Measurements from ENCODE around the gene PACRG.

Gene PACRG

GRCh38 chr6:163152701-163153100 is 424.9 kb downstream of the PACRG start:
- TF ChIP-seq, protein P1, sequence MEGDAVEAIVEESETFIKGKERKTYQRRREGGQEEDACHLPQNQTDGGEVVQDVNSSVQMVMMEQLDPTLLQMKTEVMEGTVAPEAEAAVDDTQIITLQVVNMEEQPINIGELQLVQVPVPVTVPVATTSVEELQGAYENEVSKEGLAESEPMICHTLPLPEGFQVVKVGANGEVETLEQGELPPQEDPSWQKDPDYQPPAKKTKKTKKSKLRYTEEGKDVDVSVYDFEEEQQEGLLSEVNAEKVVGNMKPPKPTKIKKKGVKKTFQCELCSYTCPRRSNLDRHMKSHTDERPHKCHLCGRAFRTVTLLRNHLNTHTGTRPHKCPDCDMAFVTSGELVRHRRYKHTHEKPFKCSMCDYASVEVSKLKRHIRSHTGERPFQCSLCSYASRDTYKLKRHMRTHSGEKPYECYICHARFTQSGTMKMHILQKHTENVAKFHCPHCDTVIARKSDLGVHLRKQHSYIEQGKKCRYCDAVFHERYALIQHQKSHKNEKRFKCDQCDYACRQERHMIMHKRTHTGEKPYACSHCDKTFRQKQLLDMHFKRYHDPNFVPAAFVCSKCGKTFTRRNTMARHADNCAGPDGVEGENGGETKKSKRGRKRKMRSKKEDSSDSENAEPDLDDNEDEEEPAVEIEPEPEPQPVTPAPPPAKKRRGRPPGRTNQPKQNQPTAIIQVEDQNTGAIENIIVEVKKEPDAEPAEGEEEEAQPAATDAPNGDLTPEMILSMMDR (IDR thresholded peaks at IDR 0.05; ENCODE audit: control insufficient read depth, insufficient read depth, low read depth, low read length, missing control alignments) = no peak
- no peak overlapping the region for H3K4me3 ChIP-seq (ENCODE audit: control insufficient read depth, low read depth, low read length)

GRCh38 chr6:163159110-163159509 is 431.3 kb downstream of the PACRG start:
- TF ChIP-seq, protein P1 (IDR thresholded peaks at IDR 0.05; ENCODE audit: control insufficient read depth, insufficient read depth, low read depth, low read length, missing control alignments) = no peak
- no peak for DNase-seq (ENCODE audit: low read depth)
- no peak overlapping the region for H3K4me3 ChIP-seq (ENCODE audit: control insufficient read depth, low read depth, low read length)

More at GRCh38 chr6:163152701-163153100, 424.9 kb downstream of the PACRG start:
- no peak for DNase-seq (ENCODE audit: low read depth)

DNA sequence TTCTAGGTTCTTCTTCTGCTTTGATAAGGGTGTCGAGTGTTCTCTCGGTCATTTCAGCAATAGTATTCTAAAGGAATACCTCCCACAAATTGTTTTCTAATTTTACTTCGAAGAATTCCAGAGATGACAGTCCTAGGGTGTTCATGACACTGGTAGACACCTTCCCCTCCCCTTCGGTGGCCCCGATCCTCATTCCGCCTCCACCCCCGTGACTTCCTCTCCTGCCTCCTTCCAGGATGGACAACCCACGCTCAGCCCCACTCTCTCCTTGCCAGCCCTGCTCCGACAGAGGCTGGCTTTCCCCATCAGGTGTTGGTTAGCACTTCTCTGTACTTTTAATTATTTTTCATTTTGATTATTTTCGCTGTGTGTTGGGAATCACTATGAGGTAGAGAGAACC is 431.9 kb downstream of the PACRG start:
- no peak overlapping the region for H3K4me3 ChIP-seq (ENCODE audit: control insufficient read depth, low read depth, low read length)
- no peak for DNase-seq (ENCODE audit: low read depth)
- TF ChIP-seq, protein P1 (IDR thresholded peaks at IDR 0.05; ENCODE audit: control insufficient read depth, insufficient read depth, low read depth, low read length, missing control alignments) = no peak

- TF ChIP-seq, protein P1 (IDR thresholded peaks at IDR 0.05; ENCODE audit: control insufficient read depth, insufficient read depth, low read depth, low read length, missing control alignments) = no peak
- DNase-seq (ENCODE audit: low read depth) = no peak
- H3K4me3 ChIP-seq (ENCODE audit: control insufficient read depth, low read depth, low read length) = no peak overlapping the region
Observed at GRCh38 chr6:163162007-163162873, 434.5 kb downstream of the PACRG start.

DNA sequence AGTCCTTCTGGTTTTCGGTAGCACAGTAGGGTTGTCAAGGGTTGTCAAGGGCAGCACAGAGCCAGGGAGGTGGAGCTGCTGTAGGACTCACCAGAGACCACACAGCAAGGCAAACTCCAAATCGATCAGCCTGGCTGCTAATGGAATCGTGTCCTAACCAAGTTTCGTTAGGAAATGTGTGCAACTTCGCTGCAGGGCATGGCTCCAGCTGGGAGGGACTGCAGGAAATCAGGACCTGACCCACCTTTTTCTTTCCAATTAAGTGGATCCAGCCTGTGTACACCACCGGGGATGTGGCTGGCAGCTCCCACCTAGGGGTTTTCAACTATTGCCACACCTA is 435.1 kb downstream of the PACRG start:
- no peak for DNase-seq (ENCODE audit: low read depth)
- TF ChIP-seq, protein P1 (IDR thresholded peaks at IDR 0.05; ENCODE audit: control insufficient read depth, insufficient read depth, low read depth, low read length, missing control alignments) = no peak
- H3K4me3 ChIP-seq (ENCODE audit: control insufficient read depth, low read depth, low read length) = no peak overlapping the region

DNA sequence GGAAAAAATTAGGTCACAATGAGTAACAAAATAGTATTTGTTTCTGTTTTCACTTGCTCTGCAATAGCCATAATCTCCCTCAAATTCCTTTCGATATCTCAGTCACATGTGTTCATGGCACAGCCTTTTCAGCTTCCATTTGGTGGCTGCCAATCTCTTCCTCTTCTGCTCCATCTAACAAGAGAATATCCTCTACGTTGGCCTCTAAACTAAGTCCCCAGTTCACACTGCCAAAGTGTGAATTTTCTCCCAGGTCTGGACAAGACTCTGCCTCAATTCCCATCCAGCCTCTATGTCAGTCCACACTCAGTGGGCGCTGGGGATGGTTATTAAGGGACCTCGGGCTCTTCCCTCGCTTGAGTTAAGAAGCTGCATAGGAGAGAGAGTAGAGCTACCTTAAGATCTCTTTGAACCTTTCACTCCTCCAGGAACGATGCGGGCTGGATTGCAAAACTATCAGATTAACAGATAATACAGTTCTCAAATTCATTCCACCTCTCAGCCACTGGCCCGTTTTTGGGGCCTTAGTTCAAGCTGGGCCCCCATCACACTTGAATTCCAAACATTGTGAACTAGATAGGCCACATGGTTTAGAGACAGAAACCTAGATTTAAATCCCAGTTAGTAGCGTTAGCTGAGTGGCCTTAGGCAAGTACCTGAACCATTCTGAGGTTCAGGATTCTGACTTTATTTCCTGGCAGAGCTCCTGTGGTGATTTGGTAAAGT is 436.6 kb downstream of the PACRG start:
- no peak for DNase-seq (ENCODE audit: low read depth)
- H3K4me3 ChIP-seq (ENCODE audit: control insufficient read depth, low read depth, low read length) = no peak overlapping the region
- TF ChIP-seq, protein P1 (IDR thresholded peaks at IDR 0.05; ENCODE audit: control insufficient read depth, insufficient read depth, low read depth, low read length, missing control alignments) = no peak
